ENCODE measurements around the gene PDE4D.

DNA sequence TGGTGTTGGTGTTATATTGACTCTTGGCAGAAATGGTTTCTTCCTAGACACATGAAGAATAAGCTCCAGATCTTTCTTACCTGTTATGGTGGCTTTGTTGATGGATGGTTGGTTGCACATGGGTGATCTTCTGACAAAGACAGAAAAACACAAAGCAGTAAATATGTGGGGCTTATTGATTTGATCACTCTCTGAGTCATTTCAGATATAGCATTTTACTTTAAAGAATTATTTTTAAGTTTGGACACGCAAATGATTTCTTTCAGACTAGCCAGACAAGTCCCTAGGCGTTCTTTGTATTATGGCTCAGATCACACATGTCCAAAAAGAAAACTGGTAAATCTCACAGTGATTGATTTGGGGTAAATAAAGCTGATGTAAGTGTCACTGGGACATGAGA is 713.0 kb downstream of the PDE4D start:
- TF ChIP-seq, protein P1, sequence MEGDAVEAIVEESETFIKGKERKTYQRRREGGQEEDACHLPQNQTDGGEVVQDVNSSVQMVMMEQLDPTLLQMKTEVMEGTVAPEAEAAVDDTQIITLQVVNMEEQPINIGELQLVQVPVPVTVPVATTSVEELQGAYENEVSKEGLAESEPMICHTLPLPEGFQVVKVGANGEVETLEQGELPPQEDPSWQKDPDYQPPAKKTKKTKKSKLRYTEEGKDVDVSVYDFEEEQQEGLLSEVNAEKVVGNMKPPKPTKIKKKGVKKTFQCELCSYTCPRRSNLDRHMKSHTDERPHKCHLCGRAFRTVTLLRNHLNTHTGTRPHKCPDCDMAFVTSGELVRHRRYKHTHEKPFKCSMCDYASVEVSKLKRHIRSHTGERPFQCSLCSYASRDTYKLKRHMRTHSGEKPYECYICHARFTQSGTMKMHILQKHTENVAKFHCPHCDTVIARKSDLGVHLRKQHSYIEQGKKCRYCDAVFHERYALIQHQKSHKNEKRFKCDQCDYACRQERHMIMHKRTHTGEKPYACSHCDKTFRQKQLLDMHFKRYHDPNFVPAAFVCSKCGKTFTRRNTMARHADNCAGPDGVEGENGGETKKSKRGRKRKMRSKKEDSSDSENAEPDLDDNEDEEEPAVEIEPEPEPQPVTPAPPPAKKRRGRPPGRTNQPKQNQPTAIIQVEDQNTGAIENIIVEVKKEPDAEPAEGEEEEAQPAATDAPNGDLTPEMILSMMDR (optimal IDR thresholded peaks at IDR 0.05 in 1 of 3, IDR thresholded peaks at IDR 0.05 in 1 of 3, conservative IDR thresholded peaks at IDR 0.05 in 1 of 3; ENCODE audit: extremely low read depth in 1 of 3, insufficient read depth in 2 of 3, low read length in 3 of 3): no peak
- no peak for TF ChIP-seq EZH2 (IDR thresholded peaks at IDR 0.05; ENCODE audit: low read length)
